OCI-M2 (cell line): Measurements from ENCODE around the gene C3orf22.

Experiments used
- DNase-seq: peaks from one replicate; lab custom pipeline; 2025; ENCODE audit not compliant: unreplicated experiment; lab: John Stamatoyannopoulos, UW

C3orf22 gene

DNA sequence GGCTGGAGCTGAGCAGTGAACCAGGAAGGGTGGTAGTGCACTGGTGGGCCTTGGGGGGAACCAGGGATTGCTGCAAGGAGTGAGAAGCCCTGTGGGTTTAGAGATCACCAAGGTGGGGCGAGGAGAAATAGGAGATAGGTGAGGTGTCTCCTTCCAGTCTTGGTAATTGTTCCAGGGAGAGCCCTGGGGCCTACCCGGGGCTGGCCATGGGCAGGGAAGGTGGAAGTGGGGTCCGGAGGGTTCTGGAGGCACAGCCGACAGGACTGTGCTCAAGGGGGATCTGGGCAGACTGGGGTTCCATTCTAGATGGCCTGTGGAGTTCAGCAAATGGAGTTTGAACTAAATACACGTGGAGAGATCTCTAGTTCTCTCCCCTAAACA lies 30.3 kb downstream of the C3orf22 start:
- no peak for DNase-seq

DNA sequence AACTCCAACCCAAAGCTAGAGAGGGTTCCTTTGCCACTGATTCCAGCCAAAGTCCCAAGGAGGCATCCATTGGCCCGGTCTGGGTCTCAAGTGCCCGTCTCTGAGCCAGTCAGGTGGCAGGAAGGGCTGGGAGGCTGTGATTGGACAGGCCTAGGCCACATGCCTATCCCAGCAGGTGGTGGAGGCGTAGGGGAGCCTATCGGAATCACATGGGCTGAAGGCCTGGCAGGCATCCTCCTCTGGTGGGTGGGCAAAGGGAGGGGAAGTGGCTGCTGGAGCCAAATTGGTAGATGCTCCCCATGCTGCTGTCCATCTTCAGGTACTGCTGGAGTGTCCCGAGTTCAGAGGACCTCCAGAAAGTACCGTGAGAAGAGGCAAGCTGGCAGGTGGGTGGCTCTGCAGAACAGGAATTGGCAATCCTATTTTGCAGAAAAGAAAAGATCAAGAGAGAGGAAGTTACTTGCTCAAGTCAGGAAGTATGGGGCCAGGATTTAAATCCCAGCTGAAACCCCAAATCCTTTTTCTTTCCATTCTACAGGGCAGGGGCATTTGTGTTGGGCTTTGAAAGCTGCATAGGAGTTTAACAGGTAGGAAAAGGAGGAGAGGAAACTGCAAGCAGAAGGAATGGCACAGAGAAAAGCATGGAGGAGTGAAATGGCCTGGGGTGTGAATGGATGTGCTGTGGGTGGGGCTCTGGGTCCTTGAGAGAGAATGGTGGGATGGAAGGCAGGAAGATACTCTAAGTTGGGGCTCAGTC lies 31.1 kb downstream of the C3orf22 start:
- DNase-seq, result no peak

GRCh38 chr3:126527006-126527405 lies 31.7 kb downstream of the C3orf22 start:
- no peak for DNase-seq

DNA sequence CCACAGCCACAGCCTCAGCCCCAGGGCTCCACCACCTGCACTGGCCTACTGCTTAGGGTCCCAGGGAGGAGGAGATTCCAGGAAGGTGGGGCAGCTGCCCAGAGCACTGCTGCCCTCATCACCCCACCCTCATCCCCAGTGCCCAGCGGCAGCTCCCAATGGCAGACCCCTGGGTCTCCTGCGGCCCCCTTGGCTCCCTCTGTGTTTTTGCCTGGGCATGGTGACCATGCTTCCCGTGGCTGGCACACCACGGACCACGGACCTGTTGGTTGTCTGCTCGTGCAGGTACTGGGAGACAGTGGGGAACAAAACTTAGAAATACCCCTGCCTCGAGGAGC lies 32.1 kb downstream of the C3orf22 start:
- DNase-seq, result no peak

DNA sequence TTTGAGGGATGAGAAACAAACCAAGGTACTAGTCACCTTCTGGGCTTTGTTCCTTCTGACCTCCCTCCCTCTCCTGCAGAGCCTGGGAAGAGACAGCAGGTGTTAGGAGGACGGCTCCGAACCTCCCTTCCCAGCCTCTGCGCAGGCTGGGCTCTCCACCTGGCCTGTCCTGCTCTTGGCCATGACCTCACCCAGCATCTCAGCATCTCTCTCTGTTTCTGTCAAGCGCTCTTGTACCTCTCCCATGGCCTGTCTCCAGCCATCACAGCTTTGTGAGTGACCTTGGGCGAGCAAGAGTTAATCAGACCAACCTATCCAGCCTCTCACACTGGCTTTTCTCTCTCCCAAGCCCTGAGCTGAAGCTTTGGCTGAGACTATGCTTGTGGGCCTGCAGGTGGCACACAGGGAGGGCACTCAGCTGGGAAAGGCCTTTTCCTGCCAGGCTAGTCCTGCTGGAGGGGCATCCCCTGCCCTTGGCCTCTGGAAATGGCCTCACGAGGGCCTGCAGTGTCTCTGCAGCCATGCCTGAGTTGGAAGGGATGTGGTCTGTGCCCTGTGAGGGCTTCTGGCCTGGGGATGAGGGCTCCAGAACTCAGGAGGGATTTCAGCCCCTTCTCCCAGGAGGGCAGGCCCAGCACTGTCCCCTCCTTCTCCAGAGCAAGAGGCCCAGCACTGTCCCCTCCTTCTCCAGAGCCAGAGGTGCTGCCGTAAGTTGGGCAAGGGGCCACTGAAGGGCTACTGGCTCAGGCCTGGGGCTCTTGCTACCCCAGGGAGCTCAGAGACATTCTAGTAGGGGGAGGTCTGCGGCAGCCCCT lies 32.7 kb downstream of the C3orf22 start:
- DNase-seq, result no peak

DNA sequence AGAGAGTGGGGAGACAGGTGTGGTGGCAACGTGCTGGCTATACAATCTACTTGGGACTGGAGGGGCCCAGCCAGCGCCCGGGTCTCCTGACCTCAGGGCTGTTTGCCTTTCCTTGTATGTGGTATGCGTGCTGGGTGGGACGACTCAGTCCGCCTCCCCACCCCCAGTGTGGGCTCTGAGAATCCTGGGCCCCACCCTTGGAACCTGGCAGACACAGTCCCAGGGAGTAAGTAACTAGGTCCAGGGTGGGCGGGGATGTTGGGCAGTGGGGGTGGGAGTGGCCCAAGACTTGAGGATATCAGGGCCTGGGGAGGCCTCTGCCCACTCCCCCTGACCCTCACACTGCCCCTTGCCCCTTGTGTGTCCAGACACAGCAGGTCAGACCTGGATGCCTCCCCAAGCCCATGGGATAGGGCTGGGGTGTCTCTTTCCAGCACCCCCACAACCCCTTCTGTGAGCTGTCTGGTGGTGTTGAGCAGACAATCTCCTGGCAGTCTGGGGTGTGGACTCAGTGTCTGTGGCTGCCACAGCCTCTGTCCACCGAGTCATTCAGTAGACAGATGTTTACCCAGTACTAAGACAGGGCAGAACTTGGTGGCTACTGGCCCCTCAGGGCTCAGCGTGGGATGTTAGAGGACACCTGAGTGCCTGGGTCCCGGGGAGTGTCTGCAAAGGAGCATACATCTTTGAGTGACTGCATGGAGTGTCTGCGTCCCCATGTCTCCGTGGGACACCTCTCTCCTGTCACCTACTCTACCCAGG lies 33.5 kb downstream of the C3orf22 start:
- DNase-seq, result no peak

GRCh38 chr3:126524429-126524988 lies 34.2 kb downstream of the C3orf22 start:
- no peak for DNase-seq

DNA sequence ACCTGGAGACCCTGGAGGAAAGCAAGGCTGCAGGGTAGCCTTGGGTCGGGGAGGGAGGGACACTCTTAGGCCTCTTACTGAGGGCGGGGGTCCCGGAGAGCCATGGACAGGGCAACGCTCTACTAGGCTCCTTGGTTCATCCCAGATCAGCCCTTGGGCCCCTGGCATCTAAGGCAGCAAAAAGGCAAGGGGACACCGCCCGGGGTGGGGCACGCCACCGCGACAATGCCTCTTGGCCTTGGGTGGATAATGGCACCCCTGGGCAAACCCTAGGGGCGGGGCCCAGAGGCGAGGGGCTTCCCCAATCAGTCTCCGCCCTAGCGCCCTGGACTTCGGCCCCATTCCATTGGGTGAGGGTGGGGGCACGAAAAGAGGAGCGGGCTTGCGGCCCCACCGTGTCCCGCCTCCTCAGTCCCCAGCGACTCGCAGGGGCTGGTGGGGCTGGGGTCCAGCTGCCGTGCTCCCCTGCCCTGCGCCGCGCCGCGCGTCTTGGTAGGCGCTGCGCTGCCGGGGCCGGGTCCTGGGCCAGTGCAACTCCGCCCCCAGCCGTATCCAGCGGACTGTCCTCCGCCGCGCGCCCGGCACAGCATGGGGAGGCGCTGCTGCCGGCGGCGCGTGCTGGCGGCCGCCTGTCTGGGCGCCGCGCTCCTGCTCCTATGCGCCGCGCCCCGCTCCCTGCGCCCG lies 34.8 kb downstream of the C3orf22 start, which contains the start of gene CHST13:
Gene CHST13 (plus strand): TSS at position 411 of the 684 bp plus-strand sequence. CDS start 178 bp downstream, at position 589.
- no peak for DNase-seq

GRCh38 chr3:126522363-126522788 lies 36.4 kb downstream of the C3orf22 start:
- no peak for DNase-seq

GRCh38 chr3:126521122-126521891 lies 37.4 kb downstream of the C3orf22 start:
- no peak for DNase-seq

- no peak for DNase-seq
Observed at GRCh38 chr3:126519506-126520455, 39.0 kb downstream of the C3orf22 start.

DNA sequence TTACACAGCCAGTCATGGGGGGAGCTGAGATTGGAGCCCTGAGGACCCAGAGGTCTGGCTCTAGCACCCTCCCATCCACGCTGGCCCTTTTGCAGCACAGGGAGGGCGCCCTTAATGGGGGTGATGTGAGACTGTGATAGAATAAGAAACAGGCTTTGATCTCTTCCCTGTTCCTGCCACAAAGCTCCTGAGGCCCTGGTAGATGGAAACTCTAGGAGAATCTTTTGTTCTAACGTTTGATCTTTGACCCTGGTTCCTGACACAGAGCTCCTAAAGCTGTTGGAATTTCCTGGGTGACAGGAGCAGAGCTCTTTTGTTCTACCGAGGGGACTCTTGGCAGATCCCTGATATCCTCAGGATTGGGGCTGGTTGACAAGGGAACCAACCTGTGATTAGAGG lies 40.0 kb downstream of the C3orf22 start:
- no peak for DNase-seq

DNA sequence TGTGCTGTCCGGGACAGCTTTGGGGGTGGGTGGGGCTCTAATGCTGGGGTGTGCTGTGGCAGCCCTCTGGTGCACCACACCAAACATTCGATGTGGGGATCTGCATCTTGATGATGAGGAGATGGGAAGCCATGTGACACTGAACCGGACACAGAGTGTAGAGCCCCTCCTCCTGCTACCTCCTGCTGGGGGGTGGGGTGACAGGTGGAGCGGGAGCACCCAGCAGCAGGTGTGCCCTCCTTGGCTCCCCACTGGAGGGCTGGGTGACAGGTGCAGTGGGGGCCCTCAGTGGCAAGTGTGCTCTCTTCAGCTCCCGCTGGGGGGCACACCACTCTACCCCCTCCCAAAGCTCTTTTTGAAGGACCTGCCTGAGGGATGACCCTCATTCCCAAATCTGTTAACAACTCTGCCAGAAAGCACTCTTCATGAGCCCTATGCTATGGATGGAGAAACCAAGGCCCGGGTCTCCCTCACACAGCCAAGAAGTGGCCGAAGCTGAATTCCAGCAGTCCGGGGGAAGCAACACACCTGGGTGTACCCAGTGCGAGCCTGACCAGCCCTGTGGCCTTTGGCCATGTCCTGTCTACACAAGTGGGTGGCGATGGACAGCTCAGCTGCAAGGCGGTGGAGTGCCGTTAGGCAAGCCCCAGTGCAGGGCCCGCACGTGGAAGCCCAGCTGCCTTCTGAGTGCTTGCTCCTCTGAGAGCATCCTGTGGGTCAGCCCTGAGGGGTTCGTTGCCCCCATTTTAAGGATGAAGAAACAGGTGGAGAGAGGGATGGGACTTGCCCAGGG lies 40.5 kb downstream of the C3orf22 start:
- DNase-seq, result no peak

DNA sequence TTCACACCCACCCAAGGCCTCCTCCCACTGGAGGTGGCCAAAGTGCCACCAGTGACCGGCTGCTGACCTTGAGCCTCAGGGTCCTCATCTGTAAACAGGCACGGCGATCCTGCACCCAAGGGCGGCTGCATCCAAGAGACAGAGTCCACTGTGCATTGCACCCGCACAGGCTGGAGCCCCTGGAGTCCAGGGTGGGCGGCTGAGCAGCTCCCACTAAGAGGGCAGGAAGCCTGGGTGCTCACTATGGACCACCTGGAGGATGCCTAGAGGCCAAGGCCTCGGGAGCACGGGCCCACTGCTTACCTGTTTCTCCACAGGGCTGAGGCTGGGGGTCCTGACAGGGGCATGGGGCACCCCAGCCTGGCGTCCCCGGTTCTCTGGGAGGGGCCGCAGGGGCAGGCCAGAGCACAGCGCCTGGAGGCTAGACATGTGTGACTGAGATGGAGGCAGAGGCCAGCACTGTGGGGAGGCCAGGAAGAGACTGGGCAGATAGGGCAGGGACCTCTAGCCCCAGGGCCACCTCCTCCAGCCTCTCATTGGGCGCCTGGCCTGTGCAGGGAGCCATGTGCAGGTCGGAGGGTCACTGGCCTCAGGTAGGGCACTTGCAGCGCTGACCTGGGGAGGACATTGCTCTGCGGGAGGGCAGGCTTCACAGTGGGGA lies 41.3 kb downstream of the C3orf22 start, which contains the start of gene UROC1:
Gene UROC1 (minus strand): TSS at position 483 of the 661 bp plus-strand sequence. CDS start 54 bp downstream, at position 429.
- no peak for DNase-seq

DNA sequence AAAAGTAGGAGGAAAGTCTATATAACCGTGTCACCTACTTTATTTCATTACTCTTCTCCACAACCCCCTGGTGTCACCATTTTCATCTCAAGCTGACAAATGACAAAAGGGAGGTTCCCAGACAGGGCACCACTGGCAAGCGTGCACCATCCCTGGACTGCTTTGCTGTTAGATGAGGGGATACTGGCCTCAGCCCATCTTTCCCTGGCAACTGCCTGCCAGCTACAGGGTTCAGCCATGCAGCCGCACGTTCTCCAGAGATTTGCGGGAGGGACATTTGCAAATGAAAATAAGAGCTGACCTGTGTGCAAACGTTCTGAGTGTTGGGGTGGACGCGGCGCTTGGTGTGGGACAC lies 41.8 kb downstream of the C3orf22 start:
- no peak for DNase-seq

- no peak for DNase-seq
Observed at GRCh38 chr3:126516152-126516935, 42.4 kb downstream of the C3orf22 start.
